ENCODE data around the gene WHAMM.

- TF ChIP-seq, protein P1, sequence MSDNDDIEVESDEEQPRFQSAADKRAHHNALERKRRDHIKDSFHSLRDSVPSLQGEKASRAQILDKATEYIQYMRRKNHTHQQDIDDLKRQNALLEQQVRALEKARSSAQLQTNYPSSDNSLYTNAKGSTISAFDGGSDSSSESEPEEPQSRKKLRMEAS (IDR thresholded peaks at IDR 0.05) = no peak; the same call in 1 of the 2 replicates
- TF ChIP-seq MAZ (IDR thresholded peaks at IDR 0.05; ENCODE audit: borderline replicate concordance, low read depth, low read length) = no peak
- TF ChIP-seq FOXS1 (CRISPR knock-in tag; IDR thresholded peaks at IDR 0.05) = no peak
- TF ChIP-seq PHF8 (IDR thresholded peaks at IDR 0.05; ENCODE audit: borderline replicate concordance, low read depth) = peak; percentile 26; the same call in 1 of the 2 replicates
- TF ChIP-seq ELK1 (IDR thresholded peaks at IDR 0.05; ENCODE audit: low read depth, low read length) = no peak
- TF ChIP-seq POLR2A (IDR thresholded peaks at IDR 0.05; ENCODE audit: low read length) = no peak
Observed at GRCh38 chr15:82810061-82810889, 847 bp downstream of the WHAMM start.
